GM23248 (cell line): ENCODE results near the gene SNAPIN.

Source experiments
- EZH2 ChIP-seq: fragments of 200-600 bp; sonication (generic); IDR thresholded peaks from 2 replicates; pipeline ENCODE4 v1.6.1; 2018; ENCODE audit warnings: antibody characterized with exemption, mild to moderate bottlenecking; ENCODE audit not compliant: insufficient read depth, poor library complexity, severe bottlenecking
- EZH2phosphoT487 ChIP-seq: fragments of 200-600 bp; sonication (generic); IDR thresholded peaks from 2 replicates; pipeline ENCODE4 v1.6.1; 2018; ENCODE audit warnings: antibody characterized with exemption, moderate library complexity, mild to moderate bottlenecking, low read depth; ENCODE audit not compliant: insufficient read depth

GRCh38 chr1:153649863-153650235, 8.7 kb upstream of the SNAPIN start:
- TF ChIP-seq EZH2 (no peak), EZH2phosphoT487 (no peak)
